Neutrophil (primary cell): Measurements from ENCODE around the gene KIF6.
A peak's percentile ranks its signal among the peaks of the same experiment; 100 is the strongest.

Experiments
- H3K27ac ChIP-seq: fragments of 200-600 bp; sonication (generic); 2 replicates; pipeline ENCODE4 v1.5.1; 2016; ENCODE audit warnings: mild to moderate bottlenecking, moderate library complexity
- H3K27me3 ChIP-seq: fragments of 200-600 bp; sonication (generic); 2 replicates; pipeline ENCODE4 v1.6.0; 2016; ENCODE audit warnings: mild to moderate bottlenecking
- H3K36me3 ChIP-seq: fragments of 200-600 bp; sonication (generic); 2 replicates; pipeline ENCODE4 v1.5.1; 2017
- H3K4me1 ChIP-seq, 2 experiments: fragments of 200-600 bp in 1 of 2; sonication (generic) in 1 of 2; 1 replicate in 1 of 2; 2 replicates in 1 of 2; pipeline versions ENCODE4 v1.5.1 to v1.6.1; 2013 to 2016; ENCODE audit warnings: low read depth in 1 of 2, low read length in 1 of 2, mild to moderate bottlenecking in 1 of 2, moderate library complexity in 1 of 2; ENCODE audit not compliant: control insufficient read depth in 1 of 2, insufficient read depth in 1 of 2
- H3K4me3 ChIP-seq, 2 experiments: fragments of 200-600 bp in 1 of 2; sonication (generic) in 1 of 2; 1 replicate in 1 of 2; 2 replicates in 1 of 2; pipeline ENCODE4 v1.5.1; 2013 to 2016; ENCODE audit warnings: low read depth in 1 of 2, low read length in 1 of 2, mild to moderate bottlenecking in 1 of 2, moderate library complexity in 1 of 2
- H3K9me3 ChIP-seq: fragments of 200-600 bp; sonication (generic); 2 replicates; pipeline ENCODE4 v1.5.1; 2016
- CTCF ChIP-seq: fragments of 200-600 bp; sonication (generic); IDR thresholded peaks from 2 replicates; pipeline ENCODE4 v1.5.1; 2016; ENCODE audit warnings: antibody characterized with exemption

KIF6 gene

GRCh38 chr6:39362487-39362865, 362.7 kb downstream of the KIF6 start:
- Histone ChIP-seq H3K27me3 (no peaks in the 10 kb centered on the region), H3K9me3 (no peaks in the 10 kb centered on the region)

GRCh38 chr6:39361657-39362486, 363.3 kb downstream of the KIF6 start:
- Histone ChIP-seq H3K4me3 (no peak overlapping the region), H3K36me3 (no peaks in the 10 kb centered on the region), H3K27ac (no peak overlapping the region), H3K27me3 (no peaks in the 10 kb centered on the region), H3K9me3 (no peaks in the 10 kb centered on the region), H3K4me1 (no peaks in the 10 kb centered on the region)
- TF ChIP-seq CTCF: peak; percentile 14

More at GRCh38 chr6:39362487-39362865, 362.7 kb downstream of the KIF6 start:
- Histone ChIP-seq H3K27ac (no peak overlapping the region), H3K36me3 (no peaks in the 10 kb centered on the region), H3K4me3 (no peak overlapping the region), H3K4me1 (no peaks in the 10 kb centered on the region)
- no peak for TF ChIP-seq CTCF

GRCh38 chr6:39360378-39360777, 364.8 kb downstream of the KIF6 start:
- no peak overlapping the region for H3K4me3 ChIP-seq
- no peaks in the 10 kb centered on the region for H3K4me1 ChIP-seq
- H3K27ac ChIP-seq: no peak overlapping the region
- H3K9me3 ChIP-seq: no peaks in the 10 kb centered on the region
- no peaks in the 10 kb centered on the region for H3K27me3 ChIP-seq
- no peak for TF ChIP-seq CTCF
- H3K36me3 ChIP-seq: no peaks in the 10 kb centered on the region

- Histone ChIP-seq H3K36me3 (no peaks in the 10 kb centered on the region), H3K27ac (no peak overlapping the region), H3K4me1 (no peaks in the 10 kb centered on the region), H3K4me3 (no peak overlapping the region), H3K27me3 (no peaks in the 10 kb centered on the region), H3K9me3 (no peaks in the 10 kb centered on the region)
- no peak for TF ChIP-seq CTCF
Measured at GRCh38 chr6:39357998-39358686, 367.1 kb downstream of the KIF6 start.

GRCh38 chr6:39353698-39354315, 371.4 kb downstream of the KIF6 start:
- Histone ChIP-seq H3K27me3 (no peaks in the 10 kb centered on the region), H3K27ac (no peak overlapping the region), H3K4me1 (no peaks in the 10 kb centered on the region), H3K36me3 (no peaks in the 10 kb centered on the region), H3K4me3 (no peak overlapping the region), H3K9me3 (no peaks in the 10 kb centered on the region)
- TF ChIP-seq CTCF: no peak
